GM12864 (cell line): ENCODE results near the gene BAG2.
A peak's percentile ranks its signal among the peaks of the same experiment; 100 is the strongest.

Source experiments
- DNase-seq: peaks from one replicate; pipeline ENCODE4 v3.0.0-alpha.2; 2011; ENCODE audit warnings: low read depth
- H3K4me3 ChIP-seq: 2 replicates; pipeline ENCODE4 v1.5.1; 2011; ENCODE audit warnings: mild to moderate bottlenecking, low read depth, low read length, control low read depth
- CTCF ChIP-seq: IDR thresholded peaks from 2 replicates; pipeline ENCODE4 v1.5.1; 2011; ENCODE audit warnings: low read depth, mild to moderate bottlenecking, moderate library complexity, low read length, control low read depth, inconsistent platforms; ENCODE audit errors: missing control alignments

Gene BAG2

GRCh38 chr6:57158658-57159057 is 13.5 kb upstream of the BAG2 start:
- DNase-seq = no peak
- TF ChIP-seq CTCF = no peak
- H3K4me3 ChIP-seq = no peak overlapping the region

- no peak overlapping the region for H3K4me3 ChIP-seq
- no peak for DNase-seq
- no peak for TF ChIP-seq CTCF
Measured at GRCh38 chr6:57159127-57159526, 13.0 kb upstream of the BAG2 start.

- no peak for TF ChIP-seq CTCF
- H3K4me3 ChIP-seq = no peak overlapping the region
- DNase-seq = no peak
Measured at GRCh38 chr6:57162028-57162427, 10.1 kb upstream of the BAG2 start.

- no peak for DNase-seq
- TF ChIP-seq CTCF = no peak
- no peak overlapping the region for H3K4me3 ChIP-seq
Measured at GRCh38 chr6:57162516-57162915, 9.6 kb upstream of the BAG2 start.

- H3K4me3 ChIP-seq = no peak overlapping the region
- no peak for TF ChIP-seq CTCF
- no peak for DNase-seq
Measured at GRCh38 chr6:57163956-57164355, 8.2 kb upstream of the BAG2 start.

GRCh38 chr6:57165080-57165479 is 7.0 kb upstream of the BAG2 start:
- no peak for DNase-seq
- no peak for TF ChIP-seq CTCF
- H3K4me3 ChIP-seq = no peak overlapping the region

GRCh38 chr6:57173056-57173885 is 1.1 kb downstream of the BAG2 start:
- DNase-seq = no peak
- no peak for TF ChIP-seq CTCF
- H3K4me3 ChIP-seq = peak overlapping the region; percentile 78
